ENCODE data around the gene SCD5.

DNA sequence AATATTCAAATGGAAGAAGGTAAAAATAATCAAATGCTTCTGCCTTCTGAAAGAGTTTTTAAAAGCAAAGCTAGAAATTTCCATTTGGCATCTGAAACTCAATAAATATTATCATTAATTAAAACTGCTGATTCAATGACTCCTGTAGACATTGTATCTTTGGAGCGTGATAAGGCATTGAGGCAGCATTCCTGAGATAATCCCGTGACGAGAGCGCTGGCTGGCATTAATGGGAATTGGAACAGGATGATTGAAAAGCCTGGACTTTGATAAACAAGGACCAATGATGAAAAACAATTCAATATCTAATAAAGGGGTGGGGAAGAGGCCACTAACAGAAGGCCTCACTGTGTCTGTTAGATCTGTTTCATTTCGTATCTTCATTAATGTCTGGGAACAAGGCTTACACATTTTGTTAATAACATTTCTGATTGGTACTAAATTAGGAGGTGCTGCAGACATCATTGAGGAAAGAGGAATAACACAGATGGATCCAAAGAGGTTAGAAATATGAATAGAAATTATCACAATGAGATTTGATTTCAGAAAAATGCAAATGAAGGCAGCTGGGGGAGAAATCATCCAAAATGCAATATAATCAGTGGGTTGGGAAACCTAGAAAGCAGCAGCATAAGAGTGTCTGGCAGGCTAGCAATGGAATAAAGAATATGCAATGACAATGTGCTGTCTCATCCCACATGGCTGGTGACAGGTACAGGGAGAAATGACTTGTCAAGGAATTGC lies 102.3 kb downstream of the SCD5 start:
- TF ChIP-seq, protein P1, sequence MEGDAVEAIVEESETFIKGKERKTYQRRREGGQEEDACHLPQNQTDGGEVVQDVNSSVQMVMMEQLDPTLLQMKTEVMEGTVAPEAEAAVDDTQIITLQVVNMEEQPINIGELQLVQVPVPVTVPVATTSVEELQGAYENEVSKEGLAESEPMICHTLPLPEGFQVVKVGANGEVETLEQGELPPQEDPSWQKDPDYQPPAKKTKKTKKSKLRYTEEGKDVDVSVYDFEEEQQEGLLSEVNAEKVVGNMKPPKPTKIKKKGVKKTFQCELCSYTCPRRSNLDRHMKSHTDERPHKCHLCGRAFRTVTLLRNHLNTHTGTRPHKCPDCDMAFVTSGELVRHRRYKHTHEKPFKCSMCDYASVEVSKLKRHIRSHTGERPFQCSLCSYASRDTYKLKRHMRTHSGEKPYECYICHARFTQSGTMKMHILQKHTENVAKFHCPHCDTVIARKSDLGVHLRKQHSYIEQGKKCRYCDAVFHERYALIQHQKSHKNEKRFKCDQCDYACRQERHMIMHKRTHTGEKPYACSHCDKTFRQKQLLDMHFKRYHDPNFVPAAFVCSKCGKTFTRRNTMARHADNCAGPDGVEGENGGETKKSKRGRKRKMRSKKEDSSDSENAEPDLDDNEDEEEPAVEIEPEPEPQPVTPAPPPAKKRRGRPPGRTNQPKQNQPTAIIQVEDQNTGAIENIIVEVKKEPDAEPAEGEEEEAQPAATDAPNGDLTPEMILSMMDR (conservative IDR thresholded peaks at IDR 0.05; ENCODE audit: low read depth in 2 of 2): no peak
- TF ChIP-seq EZH2 (IDR thresholded peaks at IDR 0.05; ENCODE audit: low read depth, unreplicated experiment) (no peak), EZH2phosphoT487 (IDR thresholded peaks at IDR 0.05; ENCODE audit: unreplicated experiment) (no peak), POLR2AphosphoS5 (IDR thresholded peaks at IDR 0.05; ENCODE audit: low read depth) (no peak), CREB1 (CRISPR knock-in tag; IDR thresholded peaks at IDR 0.05; ENCODE audit: low read depth) (no peak), JUNB (IDR thresholded peaks at IDR 0.05; ENCODE audit: unreplicated experiment) (no peak), NANOG (IDR thresholded peaks at IDR 0.05; ENCODE audit: borderline replicate concordance) (no peak)
- TF ChIP-seq, protein P2, sequence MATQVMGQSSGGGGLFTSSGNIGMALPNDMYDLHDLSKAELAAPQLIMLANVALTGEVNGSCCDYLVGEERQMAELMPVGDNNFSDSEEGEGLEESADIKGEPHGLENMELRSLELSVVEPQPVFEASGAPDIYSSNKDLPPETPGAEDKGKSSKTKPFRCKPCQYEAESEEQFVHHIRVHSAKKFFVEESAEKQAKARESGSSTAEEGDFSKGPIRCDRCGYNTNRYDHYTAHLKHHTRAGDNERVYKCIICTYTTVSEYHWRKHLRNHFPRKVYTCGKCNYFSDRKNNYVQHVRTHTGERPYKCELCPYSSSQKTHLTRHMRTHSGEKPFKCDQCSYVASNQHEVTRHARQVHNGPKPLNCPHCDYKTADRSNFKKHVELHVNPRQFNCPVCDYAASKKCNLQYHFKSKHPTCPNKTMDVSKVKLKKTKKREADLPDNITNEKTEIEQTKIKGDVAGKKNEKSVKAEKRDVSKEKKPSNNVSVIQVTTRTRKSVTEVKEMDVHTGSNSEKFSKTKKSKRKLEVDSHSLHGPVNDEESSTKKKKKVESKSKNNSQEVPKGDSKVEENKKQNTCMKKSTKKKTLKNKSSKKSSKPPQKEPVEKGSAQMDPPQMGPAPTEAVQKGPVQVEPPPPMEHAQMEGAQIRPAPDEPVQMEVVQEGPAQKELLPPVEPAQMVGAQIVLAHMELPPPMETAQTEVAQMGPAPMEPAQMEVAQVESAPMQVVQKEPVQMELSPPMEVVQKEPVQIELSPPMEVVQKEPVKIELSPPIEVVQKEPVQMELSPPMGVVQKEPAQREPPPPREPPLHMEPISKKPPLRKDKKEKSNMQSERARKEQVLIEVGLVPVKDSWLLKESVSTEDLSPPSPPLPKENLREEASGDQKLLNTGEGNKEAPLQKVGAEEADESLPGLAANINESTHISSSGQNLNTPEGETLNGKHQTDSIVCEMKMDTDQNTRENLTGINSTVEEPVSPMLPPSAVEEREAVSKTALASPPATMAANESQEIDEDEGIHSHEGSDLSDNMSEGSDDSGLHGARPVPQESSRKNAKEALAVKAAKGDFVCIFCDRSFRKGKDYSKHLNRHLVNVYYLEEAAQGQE (IDR thresholded peaks at IDR 0.05; ENCODE audit: unreplicated experiment): no peak
- TF ChIP-seq, protein P3, sequence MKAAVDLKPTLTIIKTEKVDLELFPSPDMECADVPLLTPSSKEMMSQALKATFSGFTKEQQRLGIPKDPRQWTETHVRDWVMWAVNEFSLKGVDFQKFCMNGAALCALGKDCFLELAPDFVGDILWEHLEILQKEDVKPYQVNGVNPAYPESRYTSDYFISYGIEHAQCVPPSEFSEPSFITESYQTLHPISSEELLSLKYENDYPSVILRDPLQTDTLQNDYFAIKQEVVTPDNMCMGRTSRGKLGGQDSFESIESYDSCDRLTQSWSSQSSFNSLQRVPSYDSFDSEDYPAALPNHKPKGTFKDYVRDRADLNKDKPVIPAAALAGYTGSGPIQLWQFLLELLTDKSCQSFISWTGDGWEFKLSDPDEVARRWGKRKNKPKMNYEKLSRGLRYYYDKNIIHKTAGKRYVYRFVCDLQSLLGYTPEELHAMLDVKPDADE (IDR thresholded peaks at IDR 0.05): no peak

Data from GM23338 (cell line).